Gastrocnemius medialis (tissue), 4 donors: ENCODE data around the gene NEB.

Source experiments
- CTCF ChIP-seq, 5 experiments: fragments of 450-650 bp in 3 of 5; fragments of 200-600 bp in 2 of 5; sonication (generic) in 2 of 5; IDR thresholded peaks in 4 of 5; conservative IDR thresholded peaks in 1 of 5; 1 replicate in 4 of 5; 2 replicates in 1 of 5; pipeline ENCODE4 v1.5.1; 2016 to 2019; ENCODE audit warnings: antibody characterized with exemption in 5 of 5, mild to moderate bottlenecking in 3 of 5, moderate library complexity in 3 of 5
- POLR2A ChIP-seq, 2 donors: fragments of 450-650 bp; IDR thresholded peaks; one replicate each; pipeline ENCODE4 v1.6.1; 2017; ENCODE audit warnings: antibody characterized with exemption in 2 of 2, mild to moderate bottlenecking in 2 of 2, moderate library complexity in 2 of 2

- TF ChIP-seq POLR2A (IDR thresholded peaks at IDR 0.05) = no peak
- no peak for TF ChIP-seq CTCF (IDR thresholded peaks at IDR 0.05 in 4 of 5, conservative IDR thresholded peaks at IDR 0.05 in 1 of 5)
Observed at GRCh38 chr2:151777487-151777886, 43.2 kb upstream of the NEB start.
